Measurements from ENCODE around the gene SLC44A5.

- TF ChIP-seq USF1 (IDR thresholded peaks at IDR 0.05) (no peak), EP300 (IDR thresholded peaks at IDR 0.05; ENCODE audit: borderline replicate concordance) (no peak), YY1 (IDR thresholded peaks at IDR 0.05; ENCODE audit: low read depth) (no peak), CREB1 (IDR thresholded peaks at IDR 0.05; ENCODE audit: low read depth) (no peak), REST (IDR thresholded peaks at IDR 0.05; ENCODE audit: low read depth) (no peak)
These were observed 187.8 kb downstream of the SLC44A5 start for GRCh38 chr1:75423136-75423535.

Measured in Ishikawa (cell line).